T-helper 2 cell treated with Interferon-gamma antibody and Interleukin-4, amounts not matched to agents 5 μg/mL and 100 μg/mL, for 36 hours (primary cell): ENCODE results near the gene CHD9.
"Not testable (repeated sequence)": the region's sequence is repeated elsewhere in the genome, so short reads cannot be mapped to it uniquely, and the experiment has no call there.

Experiments used
- DNase-seq: peaks from one replicate; pipeline ENCODE4 v3.0.0; 2021; ENCODE audit warnings: low spot score
- H3K27ac Mint-ChIP-seq: one replicate; pipeline ENCODE4 v1.8.0; 2021; ENCODE audit warnings: mild to moderate bottlenecking, mixed read lengths
- H3K27me3 Mint-ChIP-seq: one replicate; pipeline ENCODE4 v1.8.0; 2021; ENCODE audit warnings: low read depth, mixed read lengths
- H3K36me3 Mint-ChIP-seq: one replicate; pipeline ENCODE4 v1.8.0; 2021; ENCODE audit warnings: low read depth, mixed read lengths
- H3K4me1 Mint-ChIP-seq: one replicate; pipeline ENCODE4 v1.8.0; 2021; ENCODE audit warnings: low read depth, mixed read lengths
- H3K4me3 Mint-ChIP-seq: one replicate; pipeline ENCODE4 v1.8.0; 2022; ENCODE audit warnings: mild to moderate bottlenecking, moderate library complexity, mixed read lengths
- H3K9me3 Mint-ChIP-seq: one replicate; pipeline ENCODE4 v1.8.0; 2021; ENCODE audit warnings: mixed read lengths

CHD9 gene

DNA sequence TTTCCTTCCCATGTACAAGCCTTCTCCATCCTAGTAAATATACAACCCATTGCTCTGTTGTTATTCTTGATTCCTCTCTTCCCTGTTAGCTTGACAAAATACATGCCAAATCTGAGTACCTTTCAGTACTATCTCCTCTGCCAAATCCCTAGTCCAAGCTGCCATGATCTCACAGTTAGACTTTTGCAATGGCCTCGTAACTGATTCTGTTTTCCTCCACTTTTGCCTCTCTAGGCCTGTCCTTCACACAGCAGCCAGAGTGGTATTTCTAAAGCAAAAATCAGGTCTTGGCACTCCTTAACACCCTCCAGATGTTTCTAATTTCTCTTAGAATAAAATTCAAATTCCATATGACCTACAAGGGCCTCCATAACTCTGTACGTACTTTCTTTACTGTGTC is 226.5 kb downstream of the CHD9 start:
- DNase-seq, result no peak
- no peak overlapping the region for H3K4me3 Mint-ChIP-seq

DNA sequence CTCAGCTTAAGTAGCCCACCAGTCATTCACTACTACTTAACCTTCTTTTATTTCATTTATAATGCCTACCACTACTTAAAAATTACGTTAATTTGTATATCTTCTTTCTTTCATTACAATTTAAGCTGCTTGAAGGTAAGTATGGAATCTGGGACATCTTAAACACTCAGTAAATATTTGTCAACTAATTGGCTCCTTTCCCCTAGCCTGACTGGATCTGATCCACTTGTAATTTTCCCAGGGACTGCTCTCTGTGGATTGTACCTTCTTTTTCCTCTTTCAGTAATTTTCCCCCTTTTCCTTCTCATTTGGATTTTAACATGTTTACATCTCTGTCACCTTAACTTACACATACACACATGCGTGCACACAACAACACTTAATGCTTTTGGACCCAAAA is 227.1 kb downstream of the CHD9 start:
- H3K9me3 Mint-ChIP-seq, result no peaks in the 10 kb centered on the region
- no peak for DNase-seq
- no peak overlapping the region for H3K27ac Mint-ChIP-seq
- no peak overlapping the region for H3K4me3 Mint-ChIP-seq
- peaks cover 15% of the 10 kb centered on the region for H3K36me3 Mint-ChIP-seq
- H3K27me3 Mint-ChIP-seq, result no peaks in the 10 kb centered on the region
- no peaks in the 10 kb centered on the region for H3K4me1 Mint-ChIP-seq

More for the DNA sequence above, 226.5 kb downstream of the CHD9 start:
- Mint-ChIP-seq H3K4me1 (no peaks in the 10 kb centered on the region), H3K27me3 (no peaks in the 10 kb centered on the region), H3K36me3 (peaks cover 13% of the 10 kb centered on the region), H3K9me3 (no peaks in the 10 kb centered on the region), H3K27ac (no peak overlapping the region)

- no peak overlapping the region for H3K4me3 Mint-ChIP-seq
- H3K9me3 Mint-ChIP-seq, result no peaks in the 10 kb centered on the region
- no peak overlapping the region for H3K27ac Mint-ChIP-seq
- no peaks in the 10 kb centered on the region for H3K4me1 Mint-ChIP-seq
- H3K36me3 Mint-ChIP-seq, result peaks cover 15% of the 10 kb centered on the region
- no peaks in the 10 kb centered on the region for H3K27me3 Mint-ChIP-seq
- no peak for DNase-seq
These were observed 227.5 kb downstream of the CHD9 start for GRCh38 chr16:53282328-53282727.

- H3K4me1 Mint-ChIP-seq, result no peaks in the 10 kb centered on the region
- H3K27me3 Mint-ChIP-seq, result no peaks in the 10 kb centered on the region
- H3K36me3 Mint-ChIP-seq, result peaks cover 12% of the 10 kb centered on the region
- H3K4me3 Mint-ChIP-seq, result no peak overlapping the region
- no peak overlapping the region for H3K27ac Mint-ChIP-seq
- no peak for DNase-seq
- no peaks in the 10 kb centered on the region for H3K9me3 Mint-ChIP-seq
These were observed 228.5 kb downstream of the CHD9 start for GRCh38 chr16:53282975-53283946.

DNA sequence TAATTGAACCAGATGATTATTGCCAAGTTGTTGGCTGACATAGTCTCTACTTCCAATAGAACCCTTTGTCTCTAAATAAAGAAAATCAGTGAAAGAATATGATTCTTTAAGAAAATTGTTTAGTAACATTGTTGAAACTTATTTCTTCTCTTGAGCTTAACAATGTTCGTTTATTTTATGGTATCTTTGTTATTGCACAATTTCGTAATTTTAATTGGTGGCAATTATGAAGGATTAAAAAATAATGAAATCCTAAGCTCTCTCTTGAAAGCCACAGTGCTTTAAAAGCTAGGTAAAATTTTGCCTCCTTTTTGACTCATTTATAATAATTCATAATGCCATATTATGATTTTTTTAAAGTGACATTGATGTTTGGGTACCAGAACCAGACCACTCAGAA is 230.4 kb downstream of the CHD9 start:
- no peaks in the 10 kb centered on the region for H3K27me3 Mint-ChIP-seq

DNA sequence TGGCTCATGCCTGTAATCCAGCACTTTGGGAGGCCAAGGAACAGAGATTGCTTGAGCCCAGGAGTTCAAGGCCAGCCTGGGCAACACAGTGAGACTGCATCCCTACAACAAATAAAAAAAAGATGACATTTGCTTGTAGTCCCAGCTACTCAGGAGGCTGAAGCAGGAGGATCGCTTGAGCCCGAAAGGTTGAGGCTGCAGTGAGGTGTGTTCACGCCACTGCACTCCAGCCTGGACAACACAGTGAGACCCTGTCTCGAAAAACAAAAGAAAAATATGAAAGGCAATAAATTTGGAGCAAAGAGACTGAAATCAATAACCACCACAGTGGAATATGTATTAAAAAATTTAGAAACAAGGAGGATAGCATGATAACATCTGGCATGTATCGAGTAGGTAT is 235.7 kb downstream of the CHD9 start:
- Mint-ChIP-seq H3K4me3 (no peak overlapping the region), H3K27me3 (no peaks in the 10 kb centered on the region), H3K9me3 (no peaks in the 10 kb centered on the region), H3K36me3 (peaks cover 30% of the 10 kb centered on the region), H3K27ac (no peak overlapping the region), H3K4me1 (no peaks in the 10 kb centered on the region)
- DNase-seq, result no peak

More for the DNA sequence above, 230.4 kb downstream of the CHD9 start:
- H3K36me3 Mint-ChIP-seq, result peaks cover 11% of the 10 kb centered on the region
- H3K4me3 Mint-ChIP-seq, result no peak overlapping the region
- H3K9me3 Mint-ChIP-seq, result no peaks in the 10 kb centered on the region
- no peak overlapping the region for H3K27ac Mint-ChIP-seq
- no peak for DNase-seq
- no peaks in the 10 kb centered on the region for H3K4me1 Mint-ChIP-seq

DNA sequence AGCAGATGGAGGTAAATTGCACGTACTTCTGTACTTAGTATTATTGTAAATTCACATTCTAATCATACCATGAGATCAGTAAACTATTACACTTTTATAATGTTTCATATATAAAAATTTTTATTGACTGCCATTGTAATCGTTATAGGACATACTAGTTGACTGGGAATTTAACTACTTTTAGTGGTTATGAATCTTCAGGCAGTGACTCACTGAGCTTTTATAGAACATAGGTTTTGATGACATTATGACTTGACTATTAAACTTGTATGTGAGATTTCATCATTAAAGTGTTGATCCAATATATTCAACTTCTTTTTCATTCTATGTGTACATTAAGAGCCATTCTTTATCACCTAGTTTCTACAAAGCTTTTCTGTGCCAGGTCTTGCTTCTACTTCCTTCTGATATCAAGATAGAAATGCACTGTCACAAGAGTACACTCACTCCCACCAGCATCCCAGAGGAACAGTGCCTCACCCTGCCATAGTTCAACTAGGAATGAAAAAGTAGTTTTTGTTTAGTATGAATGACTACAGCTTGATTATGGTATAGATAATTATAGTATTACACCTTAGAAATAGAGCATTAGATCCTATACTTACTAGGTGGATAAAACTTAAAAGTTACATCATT is 237.1 kb downstream of the CHD9 start:
- Mint-ChIP-seq H3K9me3 (no peaks in the 10 kb centered on the region), H3K4me1 (no peaks in the 10 kb centered on the region), H3K4me3 (no peak overlapping the region), H3K27ac (no peak overlapping the region), H3K36me3 (peaks cover 29% of the 10 kb centered on the region), H3K27me3 (no peaks in the 10 kb centered on the region)
- DNase-seq, result no peak

- Mint-ChIP-seq H3K36me3 (peaks cover 20% of the 10 kb centered on the region), H3K27ac (no peak overlapping the region), H3K4me1 (no peaks in the 10 kb centered on the region), H3K9me3 (no peaks in the 10 kb centered on the region), H3K4me3 (no peak overlapping the region), H3K27me3 (no peaks in the 10 kb centered on the region)
- no peak for DNase-seq
These were observed 242.7 kb downstream of the CHD9 start for GRCh38 chr16:53297477-53297876.

DNA sequence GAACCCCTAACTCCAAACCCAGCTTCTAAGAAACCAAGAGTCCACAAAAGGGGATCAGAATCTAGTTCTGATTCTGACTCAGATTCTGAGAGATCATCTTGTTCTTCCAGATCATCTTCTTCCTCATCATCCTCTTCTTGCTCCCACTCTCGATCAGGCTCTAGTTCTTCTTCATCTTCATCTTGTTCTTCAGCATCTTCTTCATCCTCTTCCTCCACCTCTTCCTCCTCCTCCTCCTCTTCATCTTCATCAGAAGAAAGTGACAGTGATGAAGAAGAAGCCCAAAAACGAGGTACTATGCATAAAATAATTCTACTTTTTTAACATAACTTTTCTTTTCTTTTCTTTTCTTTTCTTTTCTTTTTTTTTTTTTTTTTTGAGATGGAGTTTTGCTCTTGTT is 249.5 kb downstream of the CHD9 start:
- H3K4me3 Mint-ChIP-seq, result no peak overlapping the region
- no peak overlapping the region for H3K27ac Mint-ChIP-seq
- H3K36me3 Mint-ChIP-seq, result peaks cover 8% of the 10 kb centered on the region
- H3K4me1 Mint-ChIP-seq, result no peaks in the 10 kb centered on the region
- no peak for DNase-seq
- no peaks in the 10 kb centered on the region for H3K9me3 Mint-ChIP-seq
- H3K27me3 Mint-ChIP-seq, result no peaks in the 10 kb centered on the region

GRCh38 chr16:53305743-53306142 is 251.0 kb downstream of the CHD9 start:
- no peaks in the 10 kb centered on the region for H3K9me3 Mint-ChIP-seq
- H3K4me1 Mint-ChIP-seq, result no peaks in the 10 kb centered on the region
- no peak overlapping the region for H3K4me3 Mint-ChIP-seq
- H3K27me3 Mint-ChIP-seq, result no peaks in the 10 kb centered on the region
- no peak for DNase-seq
- H3K27ac Mint-ChIP-seq, result no peak overlapping the region
- H3K36me3 Mint-ChIP-seq, result peaks cover 7% of the 10 kb centered on the region

GRCh38 chr16:53309457-53309856 is 254.7 kb downstream of the CHD9 start:
- peaks cover 16% of the 10 kb centered on the region for H3K36me3 Mint-ChIP-seq
- H3K4me3 Mint-ChIP-seq, result no peak overlapping the region
- no peaks in the 10 kb centered on the region for H3K27me3 Mint-ChIP-seq
- H3K4me1 Mint-ChIP-seq, result no peaks in the 10 kb centered on the region
- no peaks in the 10 kb centered on the region for H3K9me3 Mint-ChIP-seq
- no peak for DNase-seq
- H3K27ac Mint-ChIP-seq, result no peak overlapping the region

DNA sequence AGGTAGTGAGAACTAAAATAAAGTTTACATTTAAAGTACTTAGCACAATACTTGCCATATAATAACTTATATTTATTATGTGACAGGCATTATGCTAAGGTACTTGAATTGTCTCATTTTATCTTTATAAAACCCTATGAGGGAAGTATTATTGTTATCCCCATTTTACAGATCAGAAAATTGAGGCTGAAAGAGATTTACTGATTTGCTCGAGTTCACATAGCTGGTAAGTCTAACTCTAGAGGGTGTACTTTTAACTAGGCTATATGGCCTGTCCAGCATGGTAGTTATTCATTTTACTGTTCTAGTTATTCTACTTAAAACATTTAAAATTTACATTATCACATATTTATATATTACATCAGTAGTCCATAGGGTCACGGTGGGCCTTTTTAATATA is 266.2 kb downstream of the CHD9 start:
- DNase-seq, result no peak
- Mint-ChIP-seq H3K27ac (no peak overlapping the region), H3K4me3 (no peak overlapping the region), H3K9me3 (no peaks in the 10 kb centered on the region), H3K36me3 (peaks cover 20% of the 10 kb centered on the region), H3K27me3 (no peaks in the 10 kb centered on the region), H3K4me1 (no peaks in the 10 kb centered on the region)

DNA sequence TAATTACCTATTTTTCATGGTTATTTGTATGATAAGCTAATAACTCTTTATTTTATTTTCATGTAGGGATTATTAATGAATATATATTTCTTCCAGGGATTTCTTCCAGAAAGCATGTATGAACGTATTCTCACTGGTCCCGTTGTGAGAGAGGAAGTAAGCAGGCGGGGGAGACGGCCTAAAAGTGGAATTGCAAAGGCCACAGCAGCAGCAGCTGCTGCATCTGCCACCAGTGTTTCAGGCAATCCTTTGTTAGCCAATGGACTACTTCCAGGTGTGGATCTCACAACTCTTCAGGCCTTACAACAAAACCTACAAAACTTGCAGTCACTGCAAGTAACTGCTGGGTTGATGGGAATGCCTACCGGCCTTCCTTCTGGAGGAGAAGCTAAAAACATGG is 269.1 kb downstream of the CHD9 start:
- Mint-ChIP-seq H3K9me3 (no peaks in the 10 kb centered on the region), H3K4me3 (no peak overlapping the region), H3K36me3 (peaks cover 12% of the 10 kb centered on the region), H3K4me1 (no peaks in the 10 kb centered on the region), H3K27ac (no peak overlapping the region), H3K27me3 (no peaks in the 10 kb centered on the region)
- DNase-seq, result no peak

- not testable (repeated sequence) for H3K27ac Mint-ChIP-seq, H3K27me3 Mint-ChIP-seq, DNase-seq, H3K4me3 Mint-ChIP-seq, H3K9me3 Mint-ChIP-seq, H3K36me3 Mint-ChIP-seq, H3K4me1 Mint-ChIP-seq
These were observed 276.2 kb downstream of the CHD9 start for GRCh38 chr16:53330991-53331390.
